GM19372 (cell line): ENCODE results near the gene CS.
A peak's percentile ranks its signal among the peaks of the same experiment; 100 is the strongest.
"Not testable (repeated sequence)": the region's sequence is repeated elsewhere in the genome, so short reads cannot be mapped to it uniquely, and the experiment has no call there.

Experiments used
- ATAC-seq: cut with Tn5 transposase; IDR thresholded peaks from one replicate; pipeline ENCODE4 v1.9.1; 2021; ENCODE audit warnings: mild to moderate bottlenecking, low read depth, moderate library complexity; ENCODE audit not compliant: unreplicated experiment

Gene CS

GRCh38 chr12:56321610-56322009 lies 21.5 kb upstream of the CS start:
- not testable (repeated sequence) for ATAC-seq

- ATAC-seq = no peak
Observed at GRCh38 chr12:56321027-56321426, 20.9 kb upstream of the CS start.

GRCh38 chr12:56317675-56318074 lies 17.5 kb upstream of the CS start:
- no peak for ATAC-seq

- ATAC-seq = peak; percentile 92
Observed at GRCh38 chr12:56315622-56316473, 15.7 kb upstream of the CS start, which contains the start of gene CNPY2. TSS of gene CNPY2 (minus strand) at chr12:56315988. CDS start at chr12:56315217, 771 bp downstream.

- no peak for ATAC-seq
Observed at GRCh38 chr12:56315249-56315621, 15.1 kb upstream of the CS start.

GRCh38 chr12:56311003-56311402 lies 10.9 kb upstream of the CS start:
- ATAC-seq = no peak

- no peak for ATAC-seq
Observed at GRCh38 chr12:56308714-56309113, 8.6 kb upstream of the CS start.

- ATAC-seq = no peak
Observed at GRCh38 chr12:56307221-56307965, 7.3 kb upstream of the CS start.

- ATAC-seq = no peak
Observed at GRCh38 chr12:56304872-56305590, 4.9 kb upstream of the CS start.

- ATAC-seq = no peak
Observed at GRCh38 chr12:56304276-56304675, 4.1 kb upstream of the CS start.

- ATAC-seq = no peak
Observed at GRCh38 chr12:56300644-56301464, 724 bp upstream of the CS start.

- ATAC-seq = no peak
Observed at GRCh38 chr12:56299308-56299852, 750 bp downstream of the CS start.

GRCh38 chr12:56298828-56299227 lies 1.3 kb downstream of the CS start:
- ATAC-seq = no peak

GRCh38 chr12:56297400-56297799 lies 2.7 kb downstream of the CS start:
- no peak for ATAC-seq

- ATAC-seq = no peak
Observed at GRCh38 chr12:56296295-56296694, 3.8 kb downstream of the CS start.

- ATAC-seq = no peak
Observed at GRCh38 chr12:56293795-56294194, 6.3 kb downstream of the CS start.

GRCh38 chr12:56288705-56289387 lies 11.3 kb downstream of the CS start:
- no peak for ATAC-seq

- ATAC-seq = no peak
Observed at GRCh38 chr12:56286044-56286830, 13.9 kb downstream of the CS start.

- ATAC-seq = not testable (repeated sequence)
Observed at GRCh38 chr12:56284263-56284662, 15.9 kb downstream of the CS start.
